GM20000 (cell line): ENCODE measurements around the gene MEI4.

Experiments
- DNase-seq: peaks from one replicate; pipeline ENCODE4 v3.0.0; 2012; ENCODE audit warnings: low spot score
- CTCF ChIP-seq: IDR thresholded peaks from 2 replicates; pipeline ENCODE4 v1.5.1; 2012; ENCODE audit warnings: mild to moderate bottlenecking, control low read depth; ENCODE audit errors: extremely low read depth, missing control alignments

The MEI4 gene

GRCh38 chr6:77762386-77762785 lies 109.5 kb downstream of the MEI4 start:
- no peak for DNase-seq
- TF ChIP-seq CTCF: no peak

- DNase-seq: no peak
These were observed 110.3 kb downstream of the MEI4 start for GRCh38 chr6:77763124-77763523.

GRCh38 chr6:77764364-77764763 lies 111.5 kb downstream of the MEI4 start:
- no peak for TF ChIP-seq CTCF

More at GRCh38 chr6:77763124-77763523, 110.3 kb downstream of the MEI4 start:
- TF ChIP-seq CTCF: no peak

DNA sequence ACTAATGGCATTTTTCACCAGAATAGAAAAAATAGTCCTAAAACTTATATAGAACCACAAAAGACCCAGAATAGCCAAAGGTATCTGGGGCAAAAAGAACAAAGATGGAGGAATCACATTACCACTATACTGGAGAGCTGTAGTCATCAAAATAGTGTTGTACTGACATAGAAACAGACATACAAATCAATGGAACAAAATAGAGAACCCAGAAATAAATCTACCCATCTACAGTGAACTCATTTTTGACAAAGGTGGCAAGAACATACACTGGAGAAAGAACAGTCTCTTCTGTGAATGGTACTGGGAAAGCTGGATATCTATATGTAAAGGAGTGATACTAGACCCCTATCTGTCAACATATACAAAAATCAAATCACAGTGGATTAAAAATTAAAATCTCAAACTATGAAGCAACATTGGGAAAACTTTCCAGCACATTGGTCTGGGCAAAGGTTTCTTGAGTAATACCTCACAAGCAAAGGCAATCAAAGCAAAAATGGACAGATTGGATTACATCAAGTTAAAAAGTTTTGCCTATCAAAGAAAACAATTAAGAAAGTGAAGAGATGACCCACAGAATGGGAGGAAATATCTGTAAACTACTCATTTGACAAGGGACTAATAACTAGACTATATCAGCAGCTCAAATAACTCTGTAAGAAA lies 120.5 kb downstream of the MEI4 start:
- TF ChIP-seq CTCF: no peak
- DNase-seq: no peak

More at GRCh38 chr6:77764364-77764763, 111.5 kb downstream of the MEI4 start:
- DNase-seq: no peak

DNA sequence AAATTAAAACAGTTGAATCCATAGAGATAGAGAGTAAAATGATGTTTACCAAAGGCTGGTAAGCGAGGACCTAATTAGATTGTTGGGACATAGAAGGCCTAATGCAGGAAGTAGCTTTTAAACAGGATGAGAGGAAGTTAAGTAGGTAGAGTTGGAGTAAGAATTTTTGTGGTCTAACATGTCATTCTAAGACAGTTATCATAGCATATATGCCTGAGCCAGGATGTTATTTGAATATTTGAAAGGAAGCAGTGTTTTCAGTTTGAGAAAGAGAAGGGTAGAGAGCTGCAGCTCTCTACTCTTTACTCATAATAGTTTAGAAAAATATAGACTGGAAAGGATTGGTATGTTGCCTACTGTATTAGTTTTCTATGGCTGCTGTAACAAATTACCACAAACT lies 121.6 kb downstream of the MEI4 start:
- no peak for DNase-seq
- no peak for TF ChIP-seq CTCF

DNA sequence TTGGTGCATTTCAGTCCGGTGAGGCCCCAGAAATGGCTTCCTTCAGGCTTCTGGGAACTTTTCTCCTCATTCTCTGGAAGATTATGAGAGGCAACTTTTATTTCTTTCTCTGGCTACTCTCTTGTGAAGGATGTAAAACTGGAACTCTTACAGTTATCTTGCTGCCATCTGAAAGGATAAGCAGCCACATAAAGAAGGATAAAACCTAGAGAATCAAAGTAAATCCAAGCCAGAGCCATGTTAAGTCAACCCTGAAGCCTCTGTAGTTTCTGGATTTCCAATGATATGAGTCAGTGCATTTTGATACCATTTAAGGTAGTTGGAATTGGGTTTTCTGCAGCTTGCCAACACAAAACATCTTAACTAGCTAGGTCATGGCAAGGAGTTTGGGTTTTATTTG lies 123.6 kb downstream of the MEI4 start:
- TF ChIP-seq CTCF: no peak
- no peak for DNase-seq

DNA sequence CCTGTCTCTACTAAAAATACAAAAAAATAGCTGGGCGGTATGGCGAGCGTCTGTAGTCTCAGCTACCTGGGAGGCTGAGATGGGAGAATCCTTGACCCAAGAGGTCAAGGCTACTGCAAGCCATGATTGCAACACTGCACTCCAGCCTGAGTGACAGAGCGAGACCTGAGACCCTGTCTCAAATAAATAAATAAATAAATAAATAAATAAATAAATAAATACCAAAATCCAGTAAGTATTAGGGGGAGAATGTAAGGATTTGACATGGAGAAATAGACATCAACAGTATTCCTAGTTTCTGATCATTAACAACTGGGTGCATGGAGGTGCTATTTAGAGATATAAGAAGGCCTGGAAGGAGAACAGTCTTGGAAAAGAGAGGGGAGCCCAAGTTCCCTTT lies 125.7 kb downstream of the MEI4 start:
- no peak for DNase-seq
- TF ChIP-seq CTCF: no peak
